Left kidney (tissue), 2 donors: ENCODE data around the gene VARS1. TPM values are rescaled to one million over a fixed set of nuclear protein-coding genes. Genes with fewer than 3 reads are reported as not detected.
A peak's percentile ranks its signal among the peaks of the same experiment; 100 is the strongest.

Source experiments
- DNase-seq: peaks from one replicate; pipeline ENCODE4 v3.0.0-alpha.2; 2013
- polyA plus RNA-seq: library from polyadenylated mRNA; unstranded; fragments of 120-200 nt; gene quantifications from one replicate; pipeline ENCODE4 v1.2.1, GENCODE V29; 2013; ENCODE audit not compliant: insufficient read length

VARS1 gene
- polyA plus RNA-seq, 1 donor = 69.7 TPM

DNA sequence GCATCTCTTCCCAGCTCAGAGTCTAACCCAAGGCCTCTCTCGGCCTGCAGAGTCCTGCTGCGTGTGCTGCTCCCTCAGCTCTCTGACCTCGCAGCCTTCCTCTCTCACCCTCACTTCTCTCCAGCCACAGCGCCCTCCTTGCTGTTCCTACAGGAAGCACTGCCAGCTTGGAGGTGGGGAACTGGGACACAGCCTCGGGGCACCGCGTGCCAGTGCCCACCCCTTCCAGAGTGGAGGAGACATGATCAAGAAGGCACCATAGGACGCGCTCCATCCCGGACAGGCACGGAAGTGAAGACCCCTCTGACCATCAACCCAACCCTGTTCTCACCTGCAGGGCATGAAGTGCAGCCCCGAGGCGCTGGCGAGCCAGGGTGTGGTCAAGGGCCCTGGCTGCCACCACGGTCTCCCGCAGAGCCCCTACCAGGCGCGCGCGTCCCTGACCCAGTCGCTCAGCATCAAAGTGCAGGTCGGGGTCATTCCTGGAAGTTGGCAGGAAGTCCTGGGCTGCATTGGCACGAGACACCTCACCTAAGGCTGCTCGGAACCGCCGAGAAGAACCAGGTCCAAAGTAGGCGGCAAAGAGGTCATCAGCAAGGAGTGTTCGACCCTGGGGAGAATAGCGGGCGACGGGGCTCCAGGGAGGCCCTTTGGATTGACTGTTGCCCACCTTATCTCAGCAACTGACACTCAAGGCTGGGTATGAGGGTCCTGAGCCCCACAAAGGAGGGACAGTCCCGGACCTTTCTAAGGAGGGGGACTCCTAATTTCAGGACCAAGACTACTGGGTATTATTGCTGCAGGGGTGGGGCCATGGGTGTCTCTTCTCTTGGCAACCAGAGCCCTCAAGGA is 19.7 kb downstream of the VARS1 start:
- DNase-seq = no peak

DNA sequence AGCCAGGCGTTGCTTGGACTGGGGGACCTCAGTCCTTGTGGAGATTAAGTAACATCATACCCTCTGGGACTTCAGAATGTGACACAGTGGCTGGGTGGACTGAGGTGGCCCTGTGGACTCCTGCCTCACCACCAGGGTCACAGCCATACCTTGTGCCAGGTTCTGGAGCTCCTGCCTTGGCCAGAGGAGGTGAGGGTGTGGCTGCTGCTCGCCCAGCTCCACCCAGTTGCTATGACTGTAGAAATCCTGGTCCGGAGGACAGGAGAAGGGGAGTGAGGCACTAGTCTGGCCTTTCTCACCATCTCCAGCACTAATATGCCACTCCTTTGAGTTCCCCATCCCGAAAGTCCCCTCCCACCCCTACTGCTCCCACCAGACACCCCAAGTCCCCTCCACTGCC is 20.4 kb downstream of the VARS1 start:
- no peak for DNase-seq

DNA sequence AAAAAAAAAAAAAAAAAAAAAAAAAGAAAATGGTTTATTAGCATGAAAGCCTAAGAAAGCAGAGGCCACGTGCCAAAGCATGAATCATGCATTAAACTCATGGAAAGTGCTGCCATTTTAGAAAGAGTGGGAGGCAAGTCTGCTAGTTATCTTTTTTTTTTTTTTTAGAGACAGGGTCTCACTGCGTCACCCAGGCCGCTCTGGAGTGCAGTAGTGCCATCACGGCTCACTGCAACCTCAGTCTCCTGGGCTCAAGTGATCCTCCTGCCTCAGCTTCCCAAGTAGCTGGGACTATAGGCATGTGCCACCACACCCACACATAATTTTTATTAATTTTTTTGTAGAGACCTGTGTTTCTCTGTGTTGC is 23.6 kb downstream of the VARS1 start:
- no peak for DNase-seq

DNA sequence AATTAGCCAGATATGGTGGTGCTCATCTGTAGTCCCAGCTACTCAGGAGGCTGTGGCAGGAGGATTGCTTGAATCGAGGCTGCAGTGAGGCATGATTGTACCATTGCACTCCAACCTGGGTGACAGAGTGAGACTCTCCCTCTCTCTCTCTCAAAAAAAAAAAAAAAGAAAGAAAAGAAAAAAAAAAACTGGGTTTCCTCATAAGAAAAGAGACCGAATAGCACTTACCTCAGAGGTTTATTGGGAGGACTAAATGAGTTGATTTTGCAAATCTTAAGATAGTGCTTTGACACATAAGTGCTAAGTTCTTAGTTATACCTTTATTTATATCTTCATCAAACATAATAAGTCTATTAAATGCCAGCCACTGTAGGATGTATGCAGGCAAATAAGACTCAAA is 24.7 kb downstream of the VARS1 start:
- no peak for DNase-seq

DNA sequence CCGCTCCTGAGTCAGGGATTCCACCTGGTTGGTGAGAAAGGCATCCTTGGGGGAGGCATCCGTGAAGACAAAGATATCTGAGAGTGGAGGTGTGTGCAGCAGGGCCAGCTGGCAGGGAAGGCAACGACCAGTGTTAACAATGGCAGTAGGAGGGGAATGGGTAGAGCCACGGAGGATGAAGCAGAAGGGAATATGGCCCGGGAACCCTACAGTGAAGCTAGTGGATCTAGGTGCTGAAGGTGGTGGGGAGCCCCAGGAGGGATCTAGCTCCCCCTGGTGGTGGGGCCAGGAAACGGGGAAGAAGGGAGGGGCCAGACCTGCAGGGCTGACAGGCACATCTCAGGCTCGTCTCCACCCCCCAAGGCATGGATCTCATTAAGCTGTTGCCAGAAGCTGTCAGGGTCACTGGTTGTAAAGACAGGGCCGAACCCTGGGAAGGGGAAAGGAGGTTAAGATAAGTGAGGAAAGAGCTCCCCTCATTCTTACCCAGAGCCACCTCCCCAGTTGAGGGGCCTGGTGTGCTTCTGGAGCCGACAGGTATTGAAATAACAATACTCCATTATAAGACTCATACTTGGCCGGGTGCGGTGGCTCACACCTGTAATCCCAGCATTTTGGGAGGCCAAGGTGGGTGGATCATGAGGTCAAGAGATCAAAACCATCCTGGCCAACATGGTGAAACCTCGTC is 25.7 kb downstream of the VARS1 start:
- DNase-seq = no peak

DNA sequence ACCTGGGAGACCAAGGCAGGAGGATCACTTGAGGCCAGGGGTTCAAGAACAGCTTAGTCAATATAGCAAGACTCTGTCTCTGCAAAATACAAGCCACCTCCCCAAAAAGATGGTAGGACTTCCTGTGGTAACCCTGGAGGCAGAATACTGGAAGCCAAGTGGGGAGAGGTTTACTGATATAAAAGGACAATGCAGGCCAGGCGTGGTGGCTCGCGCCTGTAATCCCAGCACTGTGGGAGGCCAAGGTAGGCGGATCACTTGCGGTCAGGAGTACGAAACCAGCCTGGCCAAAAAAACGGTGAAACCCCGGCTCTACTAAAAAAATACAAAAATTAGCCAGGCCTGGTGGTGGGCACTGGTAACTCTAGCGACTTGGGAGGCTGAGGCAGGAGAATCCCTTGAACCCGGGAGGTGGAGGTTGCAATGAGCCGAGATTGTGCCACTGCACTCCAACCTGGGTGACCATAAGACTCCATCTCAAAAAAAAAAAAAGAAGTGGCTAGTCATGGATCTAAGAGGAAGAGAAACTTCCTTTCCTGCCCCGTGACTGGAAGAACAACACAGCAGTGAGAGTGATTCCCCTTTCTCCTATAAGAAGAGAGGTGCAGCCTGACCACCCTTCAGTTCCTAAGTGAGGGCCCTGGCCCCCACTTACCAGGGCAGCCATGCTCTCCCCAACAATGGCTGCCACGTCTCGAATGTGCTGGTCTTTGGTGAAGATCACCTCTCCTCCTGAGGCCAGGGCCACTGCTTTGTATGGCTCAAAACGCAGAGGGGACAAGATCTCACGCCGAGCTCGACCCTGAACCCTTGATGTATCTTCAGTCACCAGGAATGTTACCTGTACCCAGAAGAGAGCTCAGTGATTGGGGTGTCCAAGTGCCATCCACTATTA is 26.9 kb downstream of the VARS1 start:
- no peak for DNase-seq

DNA sequence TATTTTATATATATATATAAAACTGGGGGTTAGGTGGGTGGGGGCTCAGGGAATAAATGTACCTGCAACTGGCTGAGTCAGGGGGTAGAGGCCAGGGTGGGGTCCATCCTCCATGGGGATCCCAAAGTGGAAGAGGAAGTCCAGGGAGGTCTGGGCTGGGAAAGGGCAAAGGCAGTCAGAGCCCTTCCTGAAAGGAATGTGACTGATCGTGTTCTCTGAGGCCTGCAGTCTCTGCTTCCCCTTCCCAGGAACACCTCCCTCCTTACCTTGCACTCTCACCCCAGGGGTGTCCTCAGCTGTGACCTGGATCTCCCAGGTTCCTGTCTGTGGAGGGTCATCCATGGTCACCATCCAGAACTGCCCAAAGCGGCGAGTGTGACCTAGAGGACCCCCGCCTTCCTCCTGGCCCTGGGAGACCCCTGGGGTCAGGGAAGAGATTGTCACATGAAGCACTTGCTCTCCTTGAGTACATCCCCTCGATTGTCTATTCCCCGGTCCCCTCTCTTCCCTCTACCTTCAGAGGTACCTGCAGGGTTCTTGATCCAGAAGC is 28.4 kb downstream of the VARS1 start:
- no peak for DNase-seq

DNA sequence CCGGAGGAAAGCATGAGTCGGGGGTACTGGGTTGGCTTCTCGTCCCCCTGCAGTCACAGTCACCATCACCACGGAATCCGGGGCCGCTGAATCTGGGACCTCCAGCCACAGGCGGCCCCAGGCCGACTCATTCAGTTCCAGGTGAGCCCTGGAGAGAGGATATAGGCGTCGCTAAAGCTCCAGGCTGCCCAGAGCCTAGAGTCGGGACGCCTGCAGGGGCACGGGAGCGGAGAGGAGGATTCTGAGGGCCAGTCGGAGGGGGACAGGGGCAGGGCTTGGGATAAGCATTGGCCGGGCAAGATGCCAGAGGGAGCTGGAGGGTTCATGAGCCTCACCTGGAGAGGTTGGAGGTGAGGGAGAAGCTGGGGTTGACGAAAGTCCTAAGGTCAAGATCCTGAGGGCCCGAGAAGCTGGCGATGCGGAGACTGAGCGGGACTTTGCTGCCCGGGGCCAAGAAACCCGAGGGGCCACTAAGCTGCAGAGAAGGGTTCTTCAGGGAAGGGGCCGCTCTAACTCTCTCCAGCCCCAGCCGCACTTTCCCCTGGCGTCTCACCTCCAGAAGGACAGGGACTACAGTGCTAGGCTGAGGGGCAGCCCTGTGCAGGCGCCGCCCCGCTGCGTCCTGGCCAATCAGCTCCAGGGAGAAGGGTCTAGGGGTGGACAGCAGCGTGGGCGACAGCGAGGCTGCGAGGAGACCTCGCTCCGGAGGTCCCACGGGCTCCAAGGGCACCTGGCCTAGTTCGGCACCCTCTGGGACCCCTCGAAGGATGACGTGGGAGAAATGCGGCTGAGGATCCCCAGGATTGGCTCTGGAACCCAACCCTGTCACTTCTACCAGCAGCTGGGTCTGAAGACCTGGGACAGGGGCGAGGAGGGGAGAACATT is 29.4 kb downstream of the VARS1 start:
- DNase-seq = peak; percentile 34

DNA sequence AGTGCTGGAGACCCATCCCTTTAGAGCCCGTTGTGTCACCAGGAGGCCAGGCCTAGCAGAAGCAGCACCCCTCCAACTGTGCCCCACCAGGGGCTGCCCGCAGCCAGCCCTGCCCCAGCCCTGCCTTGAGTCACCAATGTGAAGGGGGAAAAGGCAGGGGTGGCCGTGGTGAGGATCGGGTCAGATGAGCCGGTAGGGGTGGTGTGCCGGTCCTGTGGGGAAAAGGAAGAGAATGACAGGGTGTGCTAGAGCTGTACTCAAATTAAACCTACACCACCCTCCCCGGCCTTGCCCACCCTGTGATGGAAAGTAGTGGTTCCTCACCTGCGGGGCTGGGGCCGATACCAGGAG is 30.0 kb downstream of the VARS1 start:
- DNase-seq = no peak

DNA sequence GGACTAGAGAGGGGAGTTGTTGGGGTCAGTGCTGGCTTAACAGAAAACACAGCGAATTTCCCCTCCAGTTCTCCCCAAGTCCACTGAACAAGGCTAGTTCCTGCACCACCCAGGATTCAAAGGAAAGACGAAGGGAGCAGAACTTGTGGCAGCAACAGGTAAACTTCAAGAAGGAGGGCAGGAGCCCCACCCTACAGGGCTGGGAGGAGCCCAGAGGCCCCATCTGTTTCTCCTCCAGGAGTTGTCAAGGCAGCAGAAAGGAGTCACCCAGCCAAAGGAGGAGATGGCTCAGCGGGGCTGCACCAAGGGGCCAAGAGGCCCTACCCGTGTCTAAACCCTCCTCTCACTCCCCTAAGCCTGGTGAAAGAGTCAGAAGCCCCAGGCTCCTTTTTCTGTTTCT is 31.4 kb downstream of the VARS1 start:
- DNase-seq = no peak

DNA sequence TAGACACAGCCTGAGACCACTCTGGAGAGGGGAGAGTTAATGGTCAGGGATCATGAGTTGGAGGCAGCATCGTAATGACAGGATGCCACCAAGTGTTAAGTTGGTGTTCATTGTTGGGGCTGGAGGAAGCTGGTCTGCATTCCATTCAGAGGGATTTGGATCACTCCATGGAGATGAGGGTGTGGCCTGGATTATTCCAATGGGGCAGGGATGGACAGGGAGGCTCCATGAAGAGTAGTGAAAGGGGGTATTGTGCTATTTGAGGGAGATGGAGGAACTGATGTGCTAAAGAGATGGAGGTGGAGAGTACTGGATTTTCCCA is 32.0 kb downstream of the VARS1 start:
- peak; percentile 40 for DNase-seq

DNA sequence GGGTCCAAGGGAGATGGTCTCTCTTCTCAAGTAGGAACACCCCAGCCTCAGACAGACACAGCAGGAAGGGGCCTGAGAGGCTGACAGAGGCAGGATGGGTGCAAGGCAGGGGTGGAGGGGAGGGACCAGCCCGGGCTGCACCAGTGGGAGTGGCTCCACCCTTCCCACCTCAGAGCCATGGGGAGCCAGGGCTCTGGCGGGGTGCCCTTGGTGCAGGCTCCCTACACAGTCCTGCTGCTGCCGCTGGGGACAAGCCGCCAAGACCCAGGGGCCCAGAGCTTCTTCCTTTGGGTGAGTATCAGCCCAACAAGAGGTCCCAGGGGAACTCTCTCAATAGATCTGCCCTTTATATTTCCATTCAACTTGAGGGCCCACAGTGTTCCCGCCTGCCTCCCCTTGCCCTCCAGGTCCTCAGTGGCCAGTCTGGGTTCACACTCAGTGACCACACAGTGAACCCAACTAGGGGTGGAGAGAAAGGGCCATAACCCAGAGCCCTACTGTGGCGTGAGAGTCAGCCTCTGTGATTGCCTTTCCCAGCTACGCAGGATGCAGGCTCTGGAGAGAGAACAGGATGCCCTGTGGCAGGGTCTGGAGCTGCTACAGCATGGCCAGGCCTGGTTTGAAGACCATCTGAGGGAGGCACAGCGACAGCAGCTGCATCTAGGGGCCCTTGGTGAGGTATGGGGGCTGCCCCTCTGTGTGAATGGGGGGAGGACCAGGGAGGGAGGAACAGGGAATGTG is 32.5 kb downstream of the VARS1 start:
- no peak for DNase-seq

DNA sequence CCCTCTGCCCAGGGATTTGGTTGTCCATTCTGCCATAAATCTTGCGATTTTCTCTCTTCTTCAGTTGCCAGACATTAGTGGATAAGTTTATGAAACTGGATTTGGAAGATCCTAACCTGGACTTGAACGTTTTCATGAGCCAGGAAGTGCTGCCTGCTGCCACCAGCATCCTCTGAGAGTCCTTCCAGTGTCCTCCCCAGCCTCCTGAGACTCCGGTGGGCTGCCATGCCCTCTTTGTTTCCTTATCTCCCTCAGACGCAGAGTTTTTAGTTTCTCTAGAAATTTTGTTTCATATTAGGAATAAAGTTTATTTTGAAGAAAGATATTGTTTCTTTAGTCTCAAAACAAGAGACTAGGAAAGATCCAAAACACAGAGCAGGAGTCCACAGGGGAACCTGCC is 33.2 kb downstream of the VARS1 start, which contains the start of gene SAPCD1:
Gene SAPCD1 (plus strand): TSS at position 301 of the 400 bp plus-strand sequence. CDS start 399 bp downstream, outside the sequence.
- no peak for DNase-seq

DNA sequence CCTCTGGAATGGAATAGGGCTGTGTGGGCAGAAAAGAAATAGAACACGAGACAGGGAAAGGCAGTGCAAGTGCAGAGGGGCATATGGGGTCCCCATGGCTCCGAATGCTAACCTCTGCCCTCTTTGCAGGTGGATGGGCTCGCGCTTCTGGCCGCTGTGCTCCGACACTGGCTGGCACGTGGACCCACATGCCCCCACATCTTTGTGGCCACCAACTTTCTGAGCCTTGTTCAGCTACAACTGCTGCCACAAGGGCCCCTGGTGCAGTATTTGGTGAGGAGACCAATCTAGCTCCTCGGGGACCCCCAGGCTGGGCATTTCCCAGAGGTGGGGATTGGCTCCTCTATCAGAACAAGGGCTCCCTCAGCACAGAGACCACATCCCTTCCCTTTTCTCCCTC is 34.2 kb downstream of the VARS1 start:
- no peak for DNase-seq

DNA sequence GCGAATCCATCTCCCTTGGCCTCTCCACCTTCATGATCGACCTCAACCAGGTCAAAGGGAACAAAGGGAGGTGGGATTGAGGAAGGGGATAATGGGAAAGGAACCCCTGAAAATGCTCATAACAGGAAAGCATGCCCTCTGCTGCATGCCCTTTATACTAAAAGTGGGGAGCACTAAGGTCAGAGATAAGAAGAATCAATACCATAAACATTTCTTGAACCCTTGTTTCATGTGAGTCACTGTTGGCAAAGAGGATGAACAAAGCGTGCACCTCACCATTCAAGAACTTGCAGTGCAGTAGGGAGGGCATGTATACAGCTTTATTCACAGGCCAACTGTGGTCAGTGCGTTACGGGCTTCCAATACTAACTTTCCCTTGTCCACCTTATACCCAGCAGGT is 34.8 kb downstream of the VARS1 start:
- DNase-seq = no peak

DNA sequence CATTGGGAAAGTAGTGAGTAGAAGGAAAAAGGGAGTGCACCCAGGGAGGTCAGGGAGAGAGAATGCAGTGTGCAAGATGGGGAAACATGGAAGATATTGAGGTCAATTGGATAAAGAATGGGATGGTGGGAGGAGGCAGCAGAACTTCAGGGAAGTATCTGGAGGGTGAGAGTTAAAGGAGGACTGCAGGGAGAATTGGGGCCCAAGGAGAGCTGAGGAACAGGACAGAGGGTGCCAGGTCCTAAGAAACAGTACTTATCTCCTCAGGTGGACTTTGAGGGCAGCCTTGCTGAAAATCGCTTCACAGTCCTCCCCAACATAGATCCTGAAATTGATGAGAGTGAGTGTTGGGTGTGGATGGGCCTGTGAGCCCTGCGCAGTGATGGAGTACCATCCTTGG is 37.3 kb downstream of the VARS1 start:
- no peak for DNase-seq

DNA sequence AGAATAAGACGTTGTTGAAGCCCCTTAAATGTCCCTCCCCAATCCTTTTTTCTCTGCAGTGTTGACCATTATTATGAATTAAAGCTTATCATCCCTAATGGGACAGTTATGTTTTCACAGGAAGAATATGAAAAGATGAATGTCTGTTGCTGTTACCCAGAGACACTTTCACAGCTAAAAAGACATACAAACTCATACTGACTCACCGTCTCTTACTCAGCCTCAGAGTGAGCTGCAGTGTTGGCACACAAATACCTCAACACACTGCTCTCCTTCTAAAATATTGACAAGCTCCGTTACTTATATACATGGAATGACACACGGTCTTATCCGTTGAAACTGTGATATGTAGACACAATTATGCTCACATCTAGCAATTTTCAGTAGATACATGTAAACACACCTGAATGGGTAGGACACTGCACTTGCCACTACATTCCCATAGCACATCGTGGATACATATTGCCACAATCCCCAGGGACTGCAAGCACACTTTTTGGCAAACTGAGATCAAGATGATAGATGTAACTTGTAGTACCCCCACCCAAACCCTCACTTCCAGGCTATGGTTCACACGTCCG is 42.7 kb downstream of the VARS1 start:
- DNase-seq = no peak

DNA sequence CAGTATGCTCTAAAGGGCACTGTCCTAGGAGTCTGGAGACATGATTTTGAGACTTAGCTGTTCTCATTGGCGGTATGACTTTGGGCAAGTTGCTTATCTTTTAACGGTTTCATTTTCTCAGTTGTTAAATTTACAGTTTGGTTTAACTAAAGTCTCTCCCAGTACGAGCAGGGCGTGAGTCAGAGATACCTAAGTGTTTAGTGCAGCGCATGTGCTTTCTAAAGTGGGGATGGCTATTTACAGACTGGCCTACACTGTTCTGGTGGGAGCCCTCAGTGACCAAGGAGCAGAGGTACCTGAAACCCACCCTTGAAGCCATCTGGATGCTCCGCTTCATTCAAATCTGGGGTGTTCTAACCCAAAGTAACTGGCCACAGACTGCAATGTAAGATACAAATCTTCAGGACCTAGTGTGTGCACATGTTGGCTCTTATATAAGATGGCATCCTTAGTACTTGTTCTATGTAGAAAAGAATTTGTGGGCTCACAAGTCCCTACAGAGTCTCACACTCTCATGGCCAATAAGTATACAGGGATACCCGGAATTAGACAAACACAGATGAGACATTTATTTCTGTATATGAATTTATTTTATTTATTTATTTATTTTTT is 45.0 kb downstream of the VARS1 start:
- DNase-seq = no peak

DNA sequence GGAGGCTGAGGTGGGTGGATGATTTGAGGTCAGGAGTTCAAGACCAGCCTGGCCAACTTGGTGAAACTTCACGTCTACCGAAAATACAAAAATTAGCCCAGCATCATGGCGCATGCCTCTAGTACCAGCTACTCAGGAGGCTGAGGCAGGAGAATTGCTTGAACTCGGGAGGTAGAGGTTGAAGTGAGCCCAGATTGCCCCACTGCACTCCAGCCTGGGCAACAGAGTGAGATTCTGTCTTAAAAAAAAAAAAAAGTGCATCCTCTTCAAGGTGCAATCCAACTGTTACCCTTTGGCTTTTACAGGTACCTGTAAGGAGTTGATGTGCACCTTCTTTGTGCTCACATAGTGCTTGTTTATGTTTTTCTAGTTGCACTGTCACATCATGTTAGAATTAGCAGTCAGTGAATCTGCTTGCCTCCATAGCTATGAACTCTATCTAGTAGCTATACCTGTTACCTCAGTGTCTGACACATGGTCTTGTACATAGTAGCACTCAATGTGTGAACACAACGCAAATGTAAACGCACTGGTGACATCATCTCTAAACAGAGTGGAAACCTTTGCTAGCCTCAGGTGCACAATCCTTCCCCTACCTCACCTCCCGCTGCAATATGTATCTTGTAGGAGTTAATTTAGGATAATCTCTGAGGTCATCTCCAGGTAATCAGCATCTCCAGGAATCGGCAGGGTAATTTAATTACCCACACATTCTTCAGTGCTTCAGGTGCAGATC is 46.1 kb downstream of the VARS1 start:
- DNase-seq = no peak
